C4-2B (cell line): Measurements from ENCODE around the gene CTIF.

Experiments
- ZFX ChIP-seq: fragments of 450-650 bp; IDR thresholded peaks from 2 replicates; pipeline ENCODE4 v1.6.1; 2017
- TF ChIP-seq, protein P1 (sequence below): fragments of 450-650 bp; conservative IDR thresholded peaks from 2 replicates; pipeline ENCODE4 v1.5.1; 2017; ENCODE audit warnings: mild to moderate bottlenecking

DNA sequence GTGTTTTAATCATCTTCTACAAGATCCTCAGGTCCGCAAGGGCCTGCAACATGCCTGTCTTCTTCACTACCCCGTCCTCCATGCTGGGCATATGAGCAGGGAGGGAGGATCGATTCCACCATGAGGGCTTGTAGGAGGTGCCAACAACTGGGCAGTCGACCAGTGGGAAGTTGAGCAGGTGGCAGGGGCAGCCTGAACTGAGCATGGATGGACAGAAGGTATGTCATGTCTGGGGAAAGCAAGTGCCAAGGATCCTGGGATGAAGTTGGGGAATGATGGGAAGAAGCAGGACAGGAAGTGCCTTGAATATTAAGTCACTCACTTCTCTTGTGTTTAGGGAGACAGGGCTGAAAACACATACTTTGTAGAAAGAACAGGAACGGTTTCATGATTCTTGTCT is 44.7 kb downstream of the CTIF start:
- TF ChIP-seq, protein P1, sequence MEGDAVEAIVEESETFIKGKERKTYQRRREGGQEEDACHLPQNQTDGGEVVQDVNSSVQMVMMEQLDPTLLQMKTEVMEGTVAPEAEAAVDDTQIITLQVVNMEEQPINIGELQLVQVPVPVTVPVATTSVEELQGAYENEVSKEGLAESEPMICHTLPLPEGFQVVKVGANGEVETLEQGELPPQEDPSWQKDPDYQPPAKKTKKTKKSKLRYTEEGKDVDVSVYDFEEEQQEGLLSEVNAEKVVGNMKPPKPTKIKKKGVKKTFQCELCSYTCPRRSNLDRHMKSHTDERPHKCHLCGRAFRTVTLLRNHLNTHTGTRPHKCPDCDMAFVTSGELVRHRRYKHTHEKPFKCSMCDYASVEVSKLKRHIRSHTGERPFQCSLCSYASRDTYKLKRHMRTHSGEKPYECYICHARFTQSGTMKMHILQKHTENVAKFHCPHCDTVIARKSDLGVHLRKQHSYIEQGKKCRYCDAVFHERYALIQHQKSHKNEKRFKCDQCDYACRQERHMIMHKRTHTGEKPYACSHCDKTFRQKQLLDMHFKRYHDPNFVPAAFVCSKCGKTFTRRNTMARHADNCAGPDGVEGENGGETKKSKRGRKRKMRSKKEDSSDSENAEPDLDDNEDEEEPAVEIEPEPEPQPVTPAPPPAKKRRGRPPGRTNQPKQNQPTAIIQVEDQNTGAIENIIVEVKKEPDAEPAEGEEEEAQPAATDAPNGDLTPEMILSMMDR, result no peak
- no peak for TF ChIP-seq ZFX
